GM12875 (cell line): ENCODE measurements around the gene TMEFF1.

Experiments
- H3K4me3 ChIP-seq: one replicate; pipeline ENCODE4 v1.5.1; 2011; ENCODE audit warnings: low read depth, low read length, control low read depth
- CTCF ChIP-seq: IDR thresholded peaks from 2 replicates; pipeline ENCODE4 v1.5.1; 2011; ENCODE audit warnings: low read depth, mild to moderate bottlenecking, control low read depth, inconsistent platforms, low read length, moderate library complexity, borderline replicate concordance; ENCODE audit not compliant: insufficient read depth

The TMEFF1 gene

GRCh38 chr9:100591639-100592412 lies 118.9 kb downstream of the TMEFF1 start:
- no peak overlapping the region for H3K4me3 ChIP-seq
- no peak for TF ChIP-seq CTCF

GRCh38 chr9:100595391-100596199 lies 122.6 kb downstream of the TMEFF1 start:
- H3K4me3 ChIP-seq: no peak overlapping the region
- TF ChIP-seq CTCF: peak; percentile 50; the same call in 1 of the 2 replicates

GRCh38 chr9:100597236-100597635 lies 124.3 kb downstream of the TMEFF1 start:
- H3K4me3 ChIP-seq: no peak overlapping the region
- no peak for TF ChIP-seq CTCF

- TF ChIP-seq CTCF: no peak
Measured at GRCh38 chr9:100598641-100599145, 125.7 kb downstream of the TMEFF1 start.

GRCh38 chr9:100600521-100601079 lies 127.7 kb downstream of the TMEFF1 start:
- no peak overlapping the region for H3K4me3 ChIP-seq
- no peak for TF ChIP-seq CTCF

More at GRCh38 chr9:100598641-100599145, 125.7 kb downstream of the TMEFF1 start:
- H3K4me3 ChIP-seq: peak overlapping the region; percentile 6

- TF ChIP-seq CTCF: peak; percentile 77
- no peak overlapping the region for H3K4me3 ChIP-seq
Measured at GRCh38 chr9:100601216-100601615, 128.3 kb downstream of the TMEFF1 start.
